HepG2 (cell line): ENCODE results near the gene S1PR5. TPM values are rescaled to one million over a fixed set of nuclear protein-coding genes. Genes with fewer than 3 reads are reported as not detected.
A peak's percentile ranks its signal among the peaks of the same experiment; 100 is the strongest.

Experiments
- ATAC-seq: fragments of 200-7000 bp; cut with Tn5 transposase; 3 replicates; pipeline ENCODE4 v1.9.1; 2020; ENCODE audit warnings: mild to moderate bottlenecking, moderate library complexity
- BruUV-seq: library from RNA; stranded (reverse); fragments of 400-500 nt; replicated peaks from 2 replicates; lab custom pipeline; 2021; lab: Mats Ljungman, UMichigan
- CTCF ChIA-PET: fragments of 300-600 bp; formaldehyde crosslinking; extraction: SDS; loops from one replicate; lab custom pipeline; 2021; ENCODE audit warnings: low total read pairs, inconsistent platforms, low intra/inter-chr PET ratio; lab: Yijun Ruan, JAX
- POLR2A ChIA-PET: fragments of 350-600 bp; sonication (Branson Sonifier 250); formaldehyde crosslinking; loops from one replicate; lab custom pipeline; 2020; ENCODE audit warnings: antibody characterized with exemption, inconsistent platforms; lab: Yijun Ruan, JAX
- DNase-seq: peaks from one replicate; pipeline ENCODE4 v3.0.0-alpha.2; 2015; ENCODE audit warnings: low spot score
- FAIRE-seq: peaks from 3 replicates; lab custom pipeline; 2011; peaks lifted over from hg19 to GRCh38; lab: Jason Lieb, UNC
- H2AFZ ChIP-seq: one replicate; pipeline ENCODE4 v1.6.1; 2011; ENCODE audit warnings: low read length, inconsistent platforms
- H3K27ac ChIP-seq: fragments of 300-600 bp; 3 replicates; pipeline ENCODE4 v1.8.0; 2011; ENCODE audit warnings: mixed run types, mild to moderate bottlenecking, mixed read lengths, low read length, inconsistent platforms; ENCODE audit not compliant: insufficient read depth; ENCODE audit errors: extremely low read length
- H3K27me3 ChIP-seq, 2 experiments: fragments of 200-600 bp in 1 of 2; 2 replicates in 1 of 2; 3 replicates in 1 of 2; pipeline versions ENCODE4 v1.6.0 to v1.8.0; 2011; ENCODE audit warnings: low read length in 2 of 2, mild to moderate bottlenecking in 2 of 2, moderate library complexity in 2 of 2, inconsistent platforms in 1 of 2; ENCODE audit not compliant: insufficient read depth in 2 of 2, control insufficient read depth in 1 of 2
- H3K36me3 ChIP-seq, 2 experiments: fragments of 200-600 bp in 1 of 2; replicated peaks in 1 of 2; 2 replicates in 1 of 2; 3 replicates in 1 of 2; pipeline versions ENCODE4 v1.5.1 to v1.8.0; 2011; ENCODE audit warnings: low read length in 2 of 2, inconsistent platforms in 1 of 2; ENCODE audit not compliant: insufficient read depth in 2 of 2, control insufficient read depth in 1 of 2
- H3K4me1 ChIP-seq: 2 replicates; pipeline ENCODE4 v1.5.1; 2012; ENCODE audit warnings: low read length, inconsistent platforms; ENCODE audit not compliant: insufficient read depth
- H3K4me2 ChIP-seq: 2 replicates; pipeline ENCODE4 v1.6.0; 2011; ENCODE audit warnings: low read depth, low read length, inconsistent platforms
- H3K4me3 ChIP-seq, 3 experiments: fragments of 200-600 bp in 1 of 3; sonication (generic), shearing (Covaris generic) in 1 of 3; replicated peaks in 1 of 3; 2 replicates each; pipeline ENCODE4 v1.5.1; 2011 to 2016; ENCODE audit warnings: low read length in 3 of 3, inconsistent platforms in 2 of 3, low read depth in 2 of 3, mild to moderate bottlenecking in 2 of 3, control low read depth in 1 of 3, mixed read lengths in 1 of 3; ENCODE audit not compliant: insufficient read depth in 1 of 3
- H3K79me2 ChIP-seq: one replicate; pipeline ENCODE4 v1.6.1; 2011; ENCODE audit warnings: low read length, inconsistent platforms; ENCODE audit not compliant: insufficient read depth
- H3K9ac ChIP-seq: 2 replicates; pipeline ENCODE4 v1.6.0; 2011; ENCODE audit warnings: mild to moderate bottlenecking, low read depth, low read length, inconsistent platforms; ENCODE audit not compliant: insufficient read depth
- H3K9me3 ChIP-seq: 2 replicates; pipeline ENCODE4 v1.5.1; 2012; ENCODE audit warnings: mild to moderate bottlenecking, low read length
- H4K20me1 ChIP-seq: 2 replicates; pipeline ENCODE4 v1.6.0; 2011; ENCODE audit warnings: inconsistent platforms, mild to moderate bottlenecking, low read length, moderate library complexity; ENCODE audit not compliant: insufficient read depth
- CHD2 ChIP-seq: IDR thresholded peaks from 2 replicates; pipeline ENCODE4 v1.6.1; 2011; ENCODE audit warnings: low read depth, low read length, improper control_type of control experiment
- FOXM1 ChIP-seq: sonication (generic); formaldehyde crosslinking; IDR thresholded peaks from 2 replicates; pipeline ENCODE4 v1.5.0; 2020; ENCODE audit warnings: missing genetic modification reagents
- TGIF2 ChIP-seq: IDR thresholded peaks from 2 replicates; pipeline ENCODE4 v1.6.1; 2016; ENCODE audit warnings: control low read depth, missing compliant biosample characterization
- ZKSCAN8 ChIP-seq: IDR thresholded peaks from 2 replicates; pipeline ENCODE4 v1.6.1; 2016; ENCODE audit warnings: borderline replicate concordance, missing genetic modification reagents, missing compliant biosample characterization
- ZNF207 ChIP-seq: fragments of 450-650 bp; IDR thresholded peaks from 2 replicates; pipeline ENCODE4 v1.6.1; 2016; ENCODE audit warnings: antibody characterized with exemption, borderline replicate concordance
- WGBS: methylation state at CpG from one replicate; pipeline ENCODE4 v1.1.6; 2017; ENCODE audit warnings: low lambda C conversion rate; 5-methylcytosine and 5-hydroxymethylcytosine counted together
- in situ Hi-C: cut with HindIII; loops from 2 replicates; pipeline ENCODE4 v1.10.0; 2017; ENCODE audit warnings: low pct_unique_long_range_greater_than_20kb; ENCODE audit not compliant: extremely low pct_ligation_motif_present
- intact Hi-C: fragments of 100-400 bp; cut with micrococcal nuclease; formaldehyde crosslinking; loops from one replicate; pipeline ENCODE4 v1.10.0; 2022; ENCODE audit not compliant: unreplicated experiment
- polyA plus RNA-seq, 8 experiments: library from polyadenylated mRNA; depleted of rRNA in 3 of 8; stranded (reverse) in 7 of 8; unstranded in 1 of 8; fragments of >200 nt; fragmentation: Illumina TruSeq in 4 of 8; extraction: Trizol in 4 of 8; gene quantifications; 2 replicates each; pipeline versions ENCODE4 v1.2.1 to v1.2.3, GENCODE V29; 2011 to 2016; ENCODE audit warnings: low read depth in 4 of 8, missing spikeins in 1 of 8, mixed read lengths in 1 of 8; ENCODE audit not compliant: insufficient read depth in 1 of 8
- total RNA-seq, 5 experiments: library from RNA; depleted of rRNA; stranded (reverse); fragments of >200 nt; fragmentation: Illumina TruSeq; extraction: Trizol; gene quantifications; 2 replicates each; pipeline ENCODE4 v1.2.3, GENCODE V29; 2016; ENCODE audit warnings: low read depth in 1 of 5
- TF ChIP-seq, protein P1 (sequence below): sonication (generic); formaldehyde crosslinking; conservative IDR thresholded peaks from 2 replicates; pipeline ENCODE4 v1.8.0; 2022; ENCODE audit warnings: low read depth, missing genetic modification reagents
- TF ChIP-seq, protein P2 (sequence below): sonication (generic); formaldehyde crosslinking; IDR thresholded peaks from 2 replicates; pipeline ENCODE4 v1.5.1; 2020; ENCODE audit warnings: mild to moderate bottlenecking, missing genetic modification reagents, borderline replicate concordance

S1PR5 gene
- total and polyA plus RNA-seq, 2 of the 13 experiments (the other 11 are each of a cell fraction or from before 2014, with no cell fraction given) = 0.04 TPM; not detected in 1

DNA sequence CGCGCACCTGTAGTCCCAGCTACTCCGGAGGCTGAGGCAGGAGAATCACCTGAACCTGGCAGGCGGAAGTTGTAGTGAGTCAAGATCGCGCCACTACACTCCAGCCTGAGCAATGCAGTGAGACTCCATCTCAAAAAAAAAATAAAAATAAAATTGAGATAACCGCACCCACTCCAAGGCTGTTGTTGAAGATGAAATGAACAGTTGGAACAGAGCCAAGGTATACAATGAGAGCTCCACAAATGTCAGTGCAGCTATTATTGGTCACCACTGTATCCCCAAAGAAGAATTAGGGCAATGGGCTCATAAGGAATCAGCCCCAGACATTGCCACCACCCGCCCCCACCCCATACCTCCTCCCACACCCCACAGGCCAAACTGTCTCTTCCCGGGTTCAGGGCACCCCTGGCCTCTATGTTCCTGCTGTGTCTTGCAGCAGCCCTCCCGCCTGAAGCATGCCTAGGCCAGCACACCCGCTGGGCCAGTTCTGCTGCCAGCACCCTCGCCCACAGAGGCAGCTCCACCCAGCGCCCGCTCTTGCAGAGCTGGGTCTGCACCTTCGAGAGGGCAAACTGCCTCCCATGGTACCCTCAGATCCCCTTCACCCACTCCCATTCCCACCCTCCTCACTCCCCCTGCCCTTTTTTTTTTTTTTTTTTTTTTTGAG is 3.5 kb upstream of the S1PR5 start:
- no peak overlapping the region for H3K4me2 ChIP-seq
- no TSS peak for BruUV-seq
- H3K36me3 ChIP-seq = no peaks in the 10 kb centered on the region
- intact Hi-C loops (no loop called here), in situ Hi-C loops (no loop called here)
- H3K9me3 ChIP-seq = no peaks in the 10 kb centered on the region
- H3K79me2 ChIP-seq = no peaks in the 10 kb centered on the region
- DNase-seq = no peak
- no peak overlapping the region for H3K27ac ChIP-seq
- WGBS = 74% methylated on average over 10 of the region's 15 CpGs
- peaks cover 9 to 44% of the 10 kb centered on the region in 2 experiments for H3K27me3 ChIP-seq
- no peak overlapping the region for H3K4me3 ChIP-seq
- H3K4me1 ChIP-seq = peaks cover 38% of the 10 kb centered on the region
- no peak overlapping the region for H3K9ac ChIP-seq
- ChIA-PET CTCF (no interaction called here), POLR2A (no interaction called here)
- TF ChIP-seq ZKSCAN8 (peak; percentile 80), CHD2 (no peak)
- no peak for ATAC-seq
- H4K20me1 ChIP-seq = no peaks in the 10 kb centered on the region
- no peak overlapping the region for H2AFZ ChIP-seq
- FAIRE-seq = no peak

DNA sequence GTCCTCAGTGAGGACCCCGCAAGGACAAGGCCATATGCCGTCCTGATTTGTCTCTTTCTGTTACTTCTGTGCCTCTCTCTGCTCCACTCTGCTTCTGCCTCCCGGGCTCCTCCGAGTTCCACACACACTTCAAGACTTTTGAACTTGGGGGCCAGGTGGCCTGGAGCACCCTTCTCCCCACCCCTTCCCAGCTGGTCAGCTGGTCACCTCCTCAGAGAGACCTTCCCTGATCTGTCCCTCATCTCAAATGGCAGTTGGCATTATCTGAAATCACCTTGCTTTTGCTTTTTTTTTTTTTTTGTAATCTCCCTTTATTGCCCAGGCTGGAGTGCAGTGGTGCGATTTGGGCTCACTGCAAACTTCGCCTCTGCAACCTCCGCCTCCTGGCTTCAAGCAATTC is 2.2 kb upstream of the S1PR5 start:
- BruUV-seq = no TSS peak
- ChIA-PET POLR2A (no interaction called here), CTCF (no interaction called here)
- Histone ChIP-seq H3K9me3 (no peaks in the 10 kb centered on the region), H3K79me2 (no peaks in the 10 kb centered on the region), H2AFZ (no peak overlapping the region), H3K4me1 (peaks cover 48% of the 10 kb centered on the region), H4K20me1 (no peaks in the 10 kb centered on the region), H3K4me3 (no peak overlapping the region), H3K36me3 (no peaks in the 10 kb centered on the region), H3K27me3 (peaks cover 13 to 57% of the 10 kb centered on the region in 2 experiments), H3K27ac (no peak overlapping the region), H3K9ac (no peak overlapping the region), H3K4me2 (no peak overlapping the region)
- TF ChIP-seq, protein P1, sequence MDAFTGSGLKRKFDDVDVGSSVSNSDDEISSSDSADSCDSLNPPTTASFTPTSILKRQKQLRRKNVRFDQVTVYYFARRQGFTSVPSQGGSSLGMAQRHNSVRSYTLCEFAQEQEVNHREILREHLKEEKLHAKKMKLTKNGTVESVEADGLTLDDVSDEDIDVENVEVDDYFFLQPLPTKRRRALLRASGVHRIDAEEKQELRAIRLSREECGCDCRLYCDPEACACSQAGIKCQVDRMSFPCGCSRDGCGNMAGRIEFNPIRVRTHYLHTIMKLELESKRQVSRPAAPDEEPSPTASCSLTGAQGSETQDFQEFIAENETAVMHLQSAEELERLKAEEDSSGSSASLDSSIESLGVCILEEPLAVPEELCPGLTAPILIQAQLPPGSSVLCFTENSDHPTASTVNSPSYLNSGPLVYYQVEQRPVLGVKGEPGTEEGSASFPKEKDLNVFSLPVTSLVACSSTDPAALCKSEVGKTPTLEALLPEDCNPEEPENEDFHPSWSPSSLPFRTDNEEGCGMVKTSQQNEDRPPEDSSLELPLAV = no peak
- no peak for TF ChIP-seq FOXM1
- no peak for TF ChIP-seq ZNF207
- TF ChIP-seq, protein P2, sequence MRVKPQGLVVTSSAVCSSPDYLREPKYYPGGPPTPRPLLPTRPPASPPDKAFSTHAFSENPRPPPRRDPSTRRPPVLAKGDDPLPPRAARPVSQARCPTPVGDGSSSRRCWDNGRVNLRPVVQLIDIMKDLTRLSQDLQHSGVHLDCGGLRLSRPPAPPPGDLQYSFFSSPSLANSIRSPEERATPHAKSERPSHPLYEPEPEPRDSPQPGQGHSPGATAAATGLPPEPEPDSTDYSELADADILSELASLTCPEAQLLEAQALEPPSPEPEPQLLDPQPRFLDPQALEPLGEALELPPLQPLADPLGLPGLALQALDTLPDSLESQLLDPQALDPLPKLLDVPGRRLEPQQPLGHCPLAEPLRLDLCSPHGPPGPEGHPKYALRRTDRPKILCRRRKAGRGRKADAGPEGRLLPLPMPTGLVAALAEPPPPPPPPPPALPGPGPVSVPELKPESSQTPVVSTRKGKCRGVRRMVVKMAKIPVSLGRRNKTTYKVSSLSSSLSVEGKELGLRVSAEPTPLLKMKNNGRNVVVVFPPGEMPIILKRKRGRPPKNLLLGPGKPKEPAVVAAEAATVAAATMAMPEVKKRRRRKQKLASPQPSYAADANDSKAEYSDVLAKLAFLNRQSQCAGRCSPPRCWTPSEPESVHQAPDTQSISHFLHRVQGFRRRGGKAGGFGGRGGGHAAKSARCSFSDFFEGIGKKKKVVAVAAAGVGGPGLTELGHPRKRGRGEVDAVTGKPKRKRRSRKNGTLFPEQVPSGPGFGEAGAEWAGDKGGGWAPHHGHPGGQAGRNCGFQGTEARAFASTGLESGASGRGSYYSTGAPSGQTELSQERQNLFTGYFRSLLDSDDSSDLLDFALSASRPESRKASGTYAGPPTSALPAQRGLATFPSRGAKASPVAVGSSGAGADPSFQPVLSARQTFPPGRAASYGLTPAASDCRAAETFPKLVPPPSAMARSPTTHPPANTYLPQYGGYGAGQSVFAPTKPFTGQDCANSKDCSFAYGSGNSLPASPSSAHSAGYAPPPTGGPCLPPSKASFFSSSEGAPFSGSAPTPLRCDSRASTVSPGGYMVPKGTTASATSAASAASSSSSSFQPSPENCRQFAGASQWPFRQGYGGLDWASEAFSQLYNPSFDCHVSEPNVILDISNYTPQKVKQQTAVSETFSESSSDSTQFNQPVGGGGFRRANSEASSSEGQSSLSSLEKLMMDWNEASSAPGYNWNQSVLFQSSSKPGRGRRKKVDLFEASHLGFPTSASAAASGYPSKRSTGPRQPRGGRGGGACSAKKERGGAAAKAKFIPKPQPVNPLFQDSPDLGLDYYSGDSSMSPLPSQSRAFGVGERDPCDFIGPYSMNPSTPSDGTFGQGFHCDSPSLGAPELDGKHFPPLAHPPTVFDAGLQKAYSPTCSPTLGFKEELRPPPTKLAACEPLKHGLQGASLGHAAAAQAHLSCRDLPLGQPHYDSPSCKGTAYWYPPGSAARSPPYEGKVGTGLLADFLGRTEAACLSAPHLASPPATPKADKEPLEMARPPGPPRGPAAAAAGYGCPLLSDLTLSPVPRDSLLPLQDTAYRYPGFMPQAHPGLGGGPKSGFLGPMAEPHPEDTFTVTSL (CRISPR knock-in tag) = no peak
- no peak for TF ChIP-seq TGIF2
- 50% methylated on average over 7 of the region's 7 CpGs for WGBS
- intact Hi-C loops = no loop called here
- FAIRE-seq (no peak), ATAC-seq (no peak), DNase-seq (no peak)
- in situ Hi-C loops = no loop called here
